GM12874 (cell line): Measurements from ENCODE around the gene SQSTM1.

Source experiments
- CTCF ChIP-seq: IDR thresholded peaks from 2 replicates; pipeline ENCODE4 v1.5.1; 2011; ENCODE audit warnings: low read depth, mild to moderate bottlenecking, control low read depth, low read length, moderate library complexity; ENCODE audit not compliant: insufficient read depth

The SQSTM1 gene

GRCh38 chr5:179817890-179818745 is 2.6 kb upstream of the SQSTM1 start:
- no peak for TF ChIP-seq CTCF

GRCh38 chr5:179818746-179819295 is 1.9 kb upstream of the SQSTM1 start:
- TF ChIP-seq CTCF = no peak

GRCh38 chr5:179819296-179820126 is 1.2 kb upstream of the SQSTM1 start:
- no peak for TF ChIP-seq CTCF

GRCh38 chr5:179820127-179820482 is 600 bp upstream of the SQSTM1 start:
- no peak for TF ChIP-seq CTCF

GRCh38 chr5:179821298-179822058 is 773 bp downstream of the SQSTM1 start:
- TF ChIP-seq CTCF = no peak

GRCh38 chr5:179822059-179822432 is 1.3 kb downstream of the SQSTM1 start:
- no peak for TF ChIP-seq CTCF
